NCI-H526 (cell line): ENCODE measurements around the gene FOXC1.

Experiments
- DNase-seq, 2 experiments: peaks; one replicate each; lab custom pipeline; 2025; lab: John Stamatoyannopoulos, UW

FOXC1 gene

GRCh38 chr6:1584996-1585668 lies 24.6 kb upstream of the FOXC1 start:
- DNase-seq, result no peak

- no peak for DNase-seq
Observed at GRCh38 chr6:1585669-1586049, 24.1 kb upstream of the FOXC1 start.

GRCh38 chr6:1586256-1586655 lies 23.5 kb upstream of the FOXC1 start:
- no peak for DNase-seq

GRCh38 chr6:1586861-1587450 lies 22.8 kb upstream of the FOXC1 start:
- DNase-seq, result peak; percentile 18 to 72

GRCh38 chr6:1587546-1587945 lies 22.2 kb upstream of the FOXC1 start:
- DNase-seq, result peak in 1 of 2 experiments; percentile 40

GRCh38 chr6:1587977-1588376 lies 21.7 kb upstream of the FOXC1 start:
- no peak for DNase-seq

GRCh38 chr6:1589208-1589607 lies 20.5 kb upstream of the FOXC1 start:
- no peak for DNase-seq

GRCh38 chr6:1590580-1590979 lies 19.1 kb upstream of the FOXC1 start:
- DNase-seq, result no peak

GRCh38 chr6:1591243-1591642 lies 18.5 kb upstream of the FOXC1 start:
- no peak for DNase-seq

- DNase-seq, result no peak
Observed at GRCh38 chr6:1591926-1592325, 17.8 kb upstream of the FOXC1 start.

GRCh38 chr6:1592852-1593251 lies 16.9 kb upstream of the FOXC1 start:
- DNase-seq, result no peak

GRCh38 chr6:1593286-1593957 lies 16.3 kb upstream of the FOXC1 start:
- DNase-seq, result no peak

GRCh38 chr6:1593958-1594314 lies 15.8 kb upstream of the FOXC1 start:
- DNase-seq, result peak in 1 of 2 experiments; percentile 37

- DNase-seq, result peak in 1 of 2 experiments; percentile 53
Observed at GRCh38 chr6:1594445-1595200, 15.1 kb upstream of the FOXC1 start.

GRCh38 chr6:1595271-1596087 lies 14.2 kb upstream of the FOXC1 start:
- no peak for DNase-seq

- peak in 1 of 2 experiments; percentile 71 for DNase-seq
Observed at GRCh38 chr6:1596088-1596852, 13.4 kb upstream of the FOXC1 start.

- no peak for DNase-seq
Observed at GRCh38 chr6:1597121-1597744, 12.5 kb upstream of the FOXC1 start.

- no peak for DNase-seq
Observed at GRCh38 chr6:1597924-1598323, 11.8 kb upstream of the FOXC1 start.

- no peak for DNase-seq
Observed at GRCh38 chr6:1598433-1598832, 11.3 kb upstream of the FOXC1 start.

- no peak for DNase-seq
Observed at GRCh38 chr6:1598886-1599285, 10.8 kb upstream of the FOXC1 start.

GRCh38 chr6:1599469-1599868 lies 10.2 kb upstream of the FOXC1 start:
- no peak for DNase-seq
